Activated CD4-positive, alpha-beta T cell treated with anti-CD3 and anti-CD28 coated beads for 1 hour (primary cell): ENCODE data around the gene JAK1.
A peak's percentile ranks its signal among the peaks of the same experiment; 100 is the strongest.

Source experiments
- DNase-seq: peaks from one replicate; pipeline ENCODE4 v3.0.0-alpha.2; 2020

Gene JAK1

GRCh38 chr1:64887689-64888217, 78.6 kb downstream of the JAK1 start:
- DNase-seq, result no peak

DNA sequence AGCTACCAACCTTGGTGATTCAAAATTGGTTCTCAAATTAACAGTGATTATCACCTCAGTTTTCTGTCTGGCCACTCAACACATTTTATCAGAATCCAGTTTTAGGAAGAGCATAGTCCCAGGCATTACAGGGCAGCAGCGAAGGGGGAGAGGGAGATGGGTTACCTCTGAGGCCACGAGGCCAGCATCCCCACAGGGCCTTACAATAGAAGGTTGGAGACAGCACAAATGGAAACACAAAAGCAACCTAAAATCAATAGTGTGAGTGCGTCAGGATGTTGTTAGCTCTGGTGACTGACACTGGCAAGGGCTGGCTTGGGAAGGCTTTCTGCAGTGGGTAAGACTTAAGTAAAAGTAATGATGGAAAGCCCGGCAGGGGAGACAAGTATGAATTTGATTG, 79.5 kb downstream of the JAK1 start:
- no peak for DNase-seq

- DNase-seq, result no peak
Measured at GRCh38 chr1:64885648-64886047, 80.7 kb downstream of the JAK1 start.

DNA sequence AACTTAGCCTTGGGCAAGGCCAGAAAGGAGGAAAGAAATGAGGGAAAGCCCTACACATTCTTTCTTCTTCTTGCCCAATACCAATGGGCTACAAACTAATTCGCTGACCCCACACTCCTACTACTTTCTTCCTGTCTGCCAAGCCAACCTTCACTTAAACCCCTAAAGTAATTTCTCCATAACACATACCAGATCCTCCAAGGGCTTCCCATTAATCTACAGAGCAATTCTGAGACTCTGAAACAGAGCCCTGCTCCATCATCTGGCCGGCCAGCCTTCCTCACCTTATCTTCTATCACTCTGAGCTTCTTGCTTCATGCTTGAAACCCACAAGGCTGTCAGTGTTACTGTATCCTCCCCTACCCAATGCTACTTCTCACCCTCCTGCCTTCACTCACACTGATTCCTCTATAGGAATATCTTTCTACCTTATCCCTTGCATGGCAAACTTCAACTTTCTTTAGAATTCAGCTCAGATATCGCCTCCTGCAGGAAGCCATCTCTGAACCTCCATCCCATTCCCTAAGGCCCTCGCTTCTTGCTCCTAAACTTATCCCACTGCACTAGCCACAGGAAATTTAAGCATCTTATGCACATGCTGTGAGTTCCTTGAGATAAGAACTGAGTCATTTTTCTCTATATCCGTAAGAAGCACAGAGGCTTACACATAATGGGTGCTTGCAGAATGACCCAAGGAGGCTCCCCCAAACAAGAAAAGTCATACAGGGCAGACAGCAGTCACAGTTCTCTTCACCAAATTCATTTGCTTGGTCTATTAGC, 81.9 kb downstream of the JAK1 start:
- no peak for DNase-seq

DNA sequence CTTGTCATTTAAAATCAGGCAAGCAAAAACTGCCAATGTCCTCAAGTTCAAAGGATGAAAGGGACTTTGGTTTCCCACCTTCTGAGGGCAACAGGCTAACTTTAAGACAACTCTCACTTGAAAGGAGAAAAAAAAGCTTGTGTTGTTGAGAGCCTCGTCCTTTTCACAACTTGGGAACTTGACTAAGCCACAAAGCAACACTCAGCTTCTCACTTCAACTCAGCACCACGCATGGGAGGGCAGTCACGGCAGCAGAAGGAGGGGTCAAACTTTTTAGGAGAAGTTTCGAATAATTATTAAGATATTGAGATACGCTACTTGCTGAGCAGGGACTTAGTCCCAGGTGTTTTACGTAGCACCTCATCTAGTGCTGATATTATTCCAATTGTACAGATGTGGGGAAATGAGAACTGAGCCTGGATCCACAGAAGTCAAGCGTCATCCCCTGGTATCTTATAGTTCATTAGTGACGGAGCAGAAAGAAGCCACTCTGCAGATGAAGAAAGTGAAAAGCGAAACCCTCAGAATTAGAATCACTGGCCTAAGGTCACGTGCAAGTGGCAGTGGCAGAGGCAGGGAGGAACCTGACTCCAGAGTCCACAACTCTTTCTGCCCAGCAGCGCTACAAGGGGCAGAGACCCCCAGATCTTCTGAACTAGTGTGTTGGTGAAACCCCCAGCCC, 83.6 kb downstream of the JAK1 start:
- DNase-seq, result no peak

- no peak for DNase-seq
Measured at GRCh38 chr1:64881281-64881680, 85.1 kb downstream of the JAK1 start.

DNA sequence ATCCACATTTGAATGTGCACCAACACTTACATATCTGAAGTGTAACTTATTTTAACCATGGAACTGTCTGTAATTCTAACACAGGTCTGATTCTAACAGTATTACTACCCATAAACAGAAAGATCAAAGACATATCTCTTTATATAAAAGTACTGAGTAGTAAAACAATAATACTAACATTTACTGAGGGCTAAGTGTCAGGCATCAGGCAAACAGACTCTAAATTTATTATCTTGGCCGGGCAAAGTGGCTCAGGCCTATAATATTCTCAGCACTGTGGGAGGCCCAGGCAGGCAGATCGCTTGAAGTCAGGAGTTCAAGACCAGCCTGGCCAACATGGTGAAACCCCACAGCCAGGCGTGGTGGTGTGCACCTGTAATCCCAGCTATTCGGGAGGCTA, 85.9 kb downstream of the JAK1 start:
- no peak for DNase-seq

- no peak for DNase-seq
Measured at GRCh38 chr1:64878931-64879611, 87.3 kb downstream of the JAK1 start.

GRCh38 chr1:64878090-64878489, 88.3 kb downstream of the JAK1 start:
- DNase-seq, result no peak

DNA sequence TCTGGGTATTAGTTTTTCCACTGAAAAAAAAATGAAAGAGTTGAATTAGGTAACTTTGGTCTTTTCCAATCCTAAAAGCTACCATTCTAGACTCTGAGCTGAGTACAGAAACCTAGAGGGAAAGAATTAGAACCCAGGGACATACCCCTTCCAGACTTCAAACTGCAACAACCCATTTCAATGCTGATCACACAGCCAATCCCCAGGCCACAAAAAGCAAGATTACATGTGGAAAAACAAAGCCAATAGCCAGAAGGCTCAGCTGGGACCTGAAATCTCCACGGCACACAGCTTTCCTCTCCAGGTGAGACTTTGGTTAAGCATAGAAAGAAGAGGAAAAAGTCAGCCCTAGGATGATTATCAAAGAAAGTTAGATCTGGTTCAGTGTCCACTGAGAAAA, 88.8 kb downstream of the JAK1 start:
- DNase-seq, result no peak

DNA sequence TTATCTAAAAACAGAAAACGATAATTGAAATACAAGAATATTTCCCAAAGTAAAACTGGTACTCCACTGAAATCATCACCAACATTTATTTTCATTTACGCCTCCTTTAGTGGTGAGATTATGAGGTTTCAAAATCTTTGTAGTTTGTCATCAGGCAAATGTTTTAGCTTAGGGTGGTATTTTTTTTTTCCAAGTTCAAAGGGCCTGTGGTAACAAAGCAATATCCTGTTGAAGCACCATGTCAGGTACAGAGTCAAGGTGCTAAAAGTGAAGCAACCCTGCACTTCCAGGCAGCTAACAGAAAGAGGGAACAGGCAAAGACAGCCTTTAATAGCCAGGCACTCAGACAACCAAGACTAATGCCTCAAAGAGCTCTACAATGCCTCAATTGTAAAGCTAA, 89.2 kb downstream of the JAK1 start:
- DNase-seq, result no peak

GRCh38 chr1:64875606-64876005, 90.7 kb downstream of the JAK1 start:
- no peak for DNase-seq

GRCh38 chr1:64875101-64875500, 91.2 kb downstream of the JAK1 start:
- no peak for DNase-seq

GRCh38 chr1:64874666-64875065, 91.7 kb downstream of the JAK1 start:
- DNase-seq, result no peak

GRCh38 chr1:64873576-64873975, 92.8 kb downstream of the JAK1 start:
- no peak for DNase-seq

DNA sequence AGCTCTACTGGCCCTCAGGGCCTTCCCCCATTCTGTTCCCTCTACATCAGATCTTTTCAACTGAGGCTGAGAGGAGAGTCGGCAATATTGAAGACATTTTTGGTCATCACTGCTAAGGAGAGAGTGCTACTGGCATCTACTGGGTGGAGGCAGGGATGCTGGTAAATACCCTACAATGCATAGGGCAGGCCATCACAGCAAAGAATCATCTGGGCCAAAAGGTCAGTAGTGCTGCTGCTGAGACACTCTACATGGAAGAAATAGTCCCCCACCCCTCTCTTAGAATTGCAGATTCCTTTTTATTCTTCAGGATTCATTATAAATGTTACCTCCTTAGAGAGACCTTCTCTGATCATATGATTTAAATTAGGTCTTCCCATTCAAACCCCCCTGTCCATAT, 94.3 kb downstream of the JAK1 start:
- no peak for DNase-seq

- no peak for DNase-seq
Measured at GRCh38 chr1:64871256-64871655, 95.1 kb downstream of the JAK1 start.

- no peak for DNase-seq
Measured at GRCh38 chr1:64867266-64867665, 99.1 kb downstream of the JAK1 start.

- DNase-seq, result no peak
Measured at GRCh38 chr1:64866689-64867088, 99.7 kb downstream of the JAK1 start.

DNA sequence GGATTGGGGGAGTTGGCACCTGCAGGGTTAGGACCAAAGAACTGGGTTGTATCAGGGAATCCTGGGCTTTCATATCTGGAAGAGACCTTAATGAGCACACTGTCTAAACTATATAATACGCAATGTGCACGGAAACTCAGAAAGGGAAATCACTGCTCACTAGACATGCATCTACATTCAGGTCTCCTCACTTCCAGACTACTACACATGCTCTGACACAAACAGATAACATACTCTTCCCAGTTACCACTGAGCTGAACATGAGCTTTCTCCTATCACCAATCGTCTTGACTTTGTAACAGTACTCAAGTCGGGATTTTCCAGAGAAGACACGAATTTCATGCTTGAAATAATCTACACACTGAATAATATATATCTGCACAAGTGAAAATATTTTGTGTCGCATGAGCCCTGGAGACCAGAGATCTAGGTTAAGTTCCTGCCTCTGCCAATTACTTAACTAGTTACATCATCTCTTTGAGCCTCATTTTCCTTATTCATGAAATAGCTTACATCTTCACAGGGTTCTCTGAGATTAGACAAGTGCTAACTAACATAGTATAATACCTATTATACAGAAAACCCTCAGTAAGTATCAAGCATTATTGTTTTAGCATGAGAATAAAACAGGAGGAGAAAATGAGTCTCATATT, 101.1 kb downstream of the JAK1 start:
- no peak for DNase-seq

- peak; percentile 22 for DNase-seq
Measured at GRCh38 chr1:64864018-64864940, 102.1 kb downstream of the JAK1 start.

DNA sequence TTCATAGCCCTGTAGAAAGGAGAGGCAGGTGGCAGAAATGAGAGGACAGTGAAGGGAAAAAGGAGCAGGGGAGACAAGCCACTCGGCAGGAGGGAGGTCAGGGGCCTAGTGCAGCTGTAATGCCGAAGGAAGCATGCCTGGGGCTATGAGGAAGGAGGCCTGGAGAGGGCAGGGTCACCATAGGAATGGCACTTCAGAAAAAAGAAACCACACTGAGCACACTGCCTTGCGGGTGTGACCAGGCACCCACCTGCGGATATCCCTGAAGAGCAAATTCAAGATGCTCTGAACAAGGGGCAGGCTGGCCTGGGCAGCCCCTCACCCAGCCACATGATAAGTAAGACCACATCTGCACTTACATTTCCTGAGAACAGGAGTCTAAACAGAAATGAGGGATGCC, 104.7 kb downstream of the JAK1 start:
- DNase-seq, result no peak
